IMR-90 (cell line): ENCODE measurements around the gene PCSK5. TPM values are rescaled to one million over a fixed set of nuclear protein-coding genes. Genes with fewer than 3 reads are reported as not detected.

Source experiments
- ATAC-seq: fragments of 200-7000 bp; cut with Tn5 transposase; 2 replicates; pipeline ENCODE4 v1.9.1; 2020; ENCODE audit warnings: low read depth, mild to moderate bottlenecking, moderate library complexity
- BruUV-seq: library from RNA; stranded (reverse); fragments of 400-500 nt; replicated peaks from 2 replicates; lab custom pipeline; 2021; lab: Mats Ljungman, UMichigan
- CTCF ChIA-PET: fragments of 300-600 bp; formaldehyde crosslinking; extraction: SDS; loops from one replicate; lab custom pipeline; 2021; ENCODE audit warnings: antibody characterized with exemption; lab: Yijun Ruan, JAX
- POLR2A ChIA-PET: fragments of 300-600 bp; sonication (Branson Sonifier 250); formaldehyde crosslinking; loops from one replicate; lab custom pipeline; 2022; ENCODE audit warnings: antibody characterized with exemption; ENCODE audit not compliant: unreplicated experiment; lab: Charles Lee
- DNase-seq: peaks from one replicate; pipeline ENCODE4 v3.0.0; 2013
- H2AFZ ChIP-seq: replicated peaks from 2 replicates; pipeline ENCODE3; 2013; ENCODE audit warnings: low read length, mild to moderate bottlenecking; ENCODE audit not compliant: poor library complexity
- H2AK5ac ChIP-seq: 2 replicates; pipeline ENCODE4 v1.6.1; 2013; ENCODE audit warnings: low read depth, low read length, inconsistent platforms
- H2AK9ac ChIP-seq: replicated peaks from 2 replicates; pipeline ENCODE3; 2013; ENCODE audit warnings: mild to moderate bottlenecking, low read depth, low read length, moderate library complexity; ENCODE audit not compliant: poor library complexity
- H2BK120ac ChIP-seq: 2 replicates; pipeline ENCODE4 v1.6.1; 2013; ENCODE audit warnings: low read depth, low read length, inconsistent platforms
- H2BK15ac ChIP-seq: 3 replicates; pipeline ENCODE4 v1.6.1; 2013; ENCODE audit warnings: low read depth, low read length, inconsistent platforms
- H2BK20ac ChIP-seq: 2 replicates; pipeline ENCODE4 v1.6.1; 2013; ENCODE audit warnings: low read depth, mild to moderate bottlenecking, inconsistent platforms, low read length, moderate library complexity
- H2BK5ac ChIP-seq: 2 replicates; pipeline ENCODE4 v1.6.1; 2013; ENCODE audit warnings: mild to moderate bottlenecking, low read depth, low read length, inconsistent platforms; ENCODE audit not compliant: poor library complexity, severe bottlenecking
- H3K14ac ChIP-seq: replicated peaks from 2 replicates; pipeline ENCODE4 v1.6.1; 2013; ENCODE audit warnings: low read depth, low read length, inconsistent platforms
- H3K18ac ChIP-seq: 2 replicates; pipeline ENCODE4 v1.6.1; 2013; ENCODE audit warnings: low read depth, low read length, control low read depth
- H3K23ac ChIP-seq: 2 replicates; pipeline ENCODE4 v1.6.1; 2013; ENCODE audit warnings: low read depth, low read length, inconsistent platforms
- H3K27ac ChIP-seq: 2 replicates; pipeline ENCODE4 v1.5.1; 2013; ENCODE audit warnings: mild to moderate bottlenecking, control low read depth, low read length; ENCODE audit not compliant: insufficient read depth
- H3K27me3 ChIP-seq: 2 replicates; pipeline ENCODE4 v1.6.1; 2013; ENCODE audit warnings: low read length; ENCODE audit not compliant: control insufficient read depth, insufficient read depth
- H3K36me3 ChIP-seq: 2 replicates; pipeline ENCODE4 v1.6.1; 2013; ENCODE audit warnings: low read length, mixed read lengths; ENCODE audit not compliant: control insufficient read depth, insufficient read depth
- H3K4ac ChIP-seq: 2 replicates; pipeline ENCODE4 v1.6.1; 2013; ENCODE audit warnings: low read depth, low read length, inconsistent platforms
- H3K4me1 ChIP-seq: 2 replicates; pipeline ENCODE4 v1.6.1; 2013; ENCODE audit warnings: low read length, mixed read lengths; ENCODE audit not compliant: control insufficient read depth, insufficient read depth
- H3K4me2 ChIP-seq: 2 replicates; pipeline ENCODE4 v1.6.1; 2013; ENCODE audit warnings: low read depth, mild to moderate bottlenecking, control low read depth, low read length, moderate library complexity
- H3K4me3 ChIP-seq: 2 replicates; pipeline ENCODE4 v1.5.1; 2013; ENCODE audit warnings: low read depth, mild to moderate bottlenecking, control low read depth, low read length, moderate library complexity; ENCODE audit not compliant: insufficient read depth
- H3K56ac ChIP-seq: 2 replicates; pipeline ENCODE4 v1.6.1; 2013; ENCODE audit warnings: low read length, inconsistent platforms; ENCODE audit not compliant: insufficient read depth; ENCODE audit errors: extremely low read depth
- H3K79me1 ChIP-seq, 2 experiments: 2 replicates each; pipeline ENCODE4 v1.6.1; 2013; ENCODE audit warnings: low read length in 2 of 2, inconsistent platforms in 1 of 2, low read depth in 1 of 2
- H3K9ac ChIP-seq: 2 replicates; pipeline ENCODE4 v1.6.1; 2013; ENCODE audit warnings: low read depth, low read length, control low read depth
- H3K9me1 ChIP-seq: 2 replicates; pipeline ENCODE4 v1.6.1; 2013; ENCODE audit warnings: low read length, inconsistent platforms; ENCODE audit not compliant: insufficient read depth
- H3K9me3 ChIP-seq: 2 replicates; pipeline ENCODE4 v1.6.1; 2013; ENCODE audit warnings: low read length; ENCODE audit not compliant: control insufficient read depth, insufficient read depth
- H4K20me1 ChIP-seq: 2 replicates; pipeline ENCODE4 v1.6.1; 2013; ENCODE audit warnings: low read length, inconsistent platforms; ENCODE audit not compliant: insufficient read depth
- H4K5ac ChIP-seq: 2 replicates; pipeline ENCODE4 v1.6.1; 2013; ENCODE audit warnings: mild to moderate bottlenecking, low read depth, low read length, control low read depth
- H4K8ac ChIP-seq, 2 experiments: 2 replicates each; pipeline ENCODE4 v1.6.1; 2013; ENCODE audit warnings: low read depth in 2 of 2, low read length in 2 of 2, control low read depth in 1 of 2, inconsistent platforms in 1 of 2
- H4K91ac ChIP-seq: 2 replicates; pipeline ENCODE4 v1.6.1; 2013; ENCODE audit warnings: low read depth, low read length, inconsistent platforms; ENCODE audit not compliant: insufficient read depth
- POLR2A ChIP-seq: IDR thresholded peaks from 2 replicates; pipeline ENCODE4 v1.6.1; 2012; ENCODE audit warnings: mild to moderate bottlenecking, low read depth, low read length
- RAD21 ChIP-seq: IDR thresholded peaks from 2 replicates; pipeline ENCODE4 v1.6.1; 2012; ENCODE audit warnings: low read length, improper control_type of control experiment
- WGBS, 2 experiments: methylation state at CpG; one replicate each; pipeline versions ENCODE4 v1.1.5 to v1.1.7; 2013; ENCODE audit warnings: missing lambda C conversion rate in 2 of 2; ENCODE audit not compliant: insufficient read length in 1 of 2; ENCODE audit errors: extremely low coverage in 2 of 2; 5-methylcytosine and 5-hydroxymethylcytosine counted together
- dilution Hi-C: fragments of 300-500 bp; cut with HindIII; formaldehyde crosslinking; loops from one replicate; pipeline ENCODE4 v1.14.3; 2018; ENCODE audit warnings: low sequenced_read_pairs; ENCODE audit not compliant: unreplicated experiment
- in situ Hi-C: fragments of 300-500 bp; cut with MboI; formaldehyde crosslinking; loops from 3 replicates; pipeline ENCODE4 v1.14.3; 2019; ENCODE audit warnings: low sequenced_read_pairs, inconsistent platforms, mixed read lengths
- intact Hi-C: fragments of 100-400 bp; cut with micrococcal nuclease; formaldehyde crosslinking; loops from 2 replicates; pipeline ENCODE4 v1.10.0; 2022
- polyA plus RNA-seq, 3 experiments: library from polyadenylated mRNA; depleted of rRNA; stranded (reverse); fragments of >200 nt; gene quantifications; 2 replicates each; pipeline ENCODE4 v1.2.3, GENCODE V29; 2012; ENCODE audit warnings: low replicate concordance in 1 of 3
- total RNA-seq: library from RNA; depleted of rRNA; stranded (reverse); fragments of >200 nt; gene quantifications from 2 replicates; pipeline ENCODE4 v1.2.3, GENCODE V29; 2012
- TF ChIP-seq, protein P1 (sequence below): fragments of 150-350 bp; IDR thresholded peaks from 2 replicates; pipeline ENCODE4 v1.6.1; 2016; ENCODE audit warnings: low read depth, mild to moderate bottlenecking, low read length, moderate library complexity, borderline replicate concordance
- TF ChIP-seq, protein P2 (sequence below): conservative IDR thresholded peaks from 2 replicates; pipeline ENCODE4 v1.5.1; 2012; ENCODE audit warnings: mild to moderate bottlenecking, low read depth, low read length, improper control_type of control experiment

Gene PCSK5
- total and polyA plus RNA-seq, 2 of the 4 experiments (the other 2 are of a cell fraction), result 1.5 to 3.0 TPM

DNA sequence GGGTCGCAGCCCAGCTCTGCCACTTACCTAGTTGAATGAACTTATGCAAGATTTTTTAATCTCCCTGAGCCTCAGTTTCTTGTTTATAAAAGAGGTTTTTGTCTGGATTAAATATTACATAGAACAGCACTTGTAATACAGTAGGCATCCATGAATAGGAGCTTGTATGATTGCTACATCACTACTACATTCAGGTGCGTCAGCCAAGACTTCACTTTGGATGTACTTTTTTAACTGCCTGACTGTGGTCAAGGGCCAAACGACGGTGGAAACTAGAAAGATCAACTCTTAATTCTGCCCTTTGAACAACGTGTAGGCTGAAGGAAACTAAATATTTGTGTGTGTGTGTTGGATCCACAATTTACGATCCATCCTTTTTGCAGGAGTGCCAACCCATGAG, 330.9 kb downstream of the PCSK5 start:
- DNase-seq, result no peak
- Histone ChIP-seq H3K14ac (no peak overlapping the region), H3K79me1 (no peaks in the 10 kb centered on the region), H3K23ac (no peak overlapping the region), H3K4me2 (no peak overlapping the region), H3K9ac (no peak overlapping the region), H4K8ac (no peak overlapping the region), H2BK5ac (no peak overlapping the region), H3K4me1 (peaks cover 13% of the 10 kb centered on the region), H3K36me3 (no peaks in the 10 kb centered on the region), H4K91ac (peak overlapping the region; percentile 44; the same call in 1 of the 2 replicates), H2BK120ac (peak overlapping the region; percentile 17; the same call in 1 of the 2 replicates), H4K5ac (peak overlapping the region; percentile 67; the same call in 1 of the 2 replicates), H2AK5ac (peak overlapping the region; percentile 76), H3K9me1 (0 out of 2 replicates have a peak, but pooled peaks cover 9% of the 10 kb centered on the region), H3K27ac (no peak overlapping the region), H3K18ac (peak overlapping the region; percentile 92), H2BK15ac (peak overlapping the region; percentile 68; the same call in 2 of the 3 replicates), H3K56ac (no peak overlapping the region), H3K9me3 (no peaks in the 10 kb centered on the region), H3K4ac (peak overlapping the region; percentile 46), H2AK9ac (no peak overlapping the region), H2BK20ac (peak overlapping the region; percentile 72; the same call in 1 of the 2 replicates), H3K4me3 (no peak overlapping the region), H2AFZ (no peak overlapping the region), H3K27me3 (no peaks in the 10 kb centered on the region), H4K20me1 (no peaks in the 10 kb centered on the region)
- in situ Hi-C loops (no loop called here), intact Hi-C loops (no loop called here), dilution Hi-C loops (no loop called here)
- ChIA-PET POLR2A (no interaction called here), CTCF (no interaction called here)
- no TSS peak for BruUV-seq
- ATAC-seq, result no peak
- TF ChIP-seq RAD21 (no peak), POLR2A (no peak)
- TF ChIP-seq, protein P1, sequence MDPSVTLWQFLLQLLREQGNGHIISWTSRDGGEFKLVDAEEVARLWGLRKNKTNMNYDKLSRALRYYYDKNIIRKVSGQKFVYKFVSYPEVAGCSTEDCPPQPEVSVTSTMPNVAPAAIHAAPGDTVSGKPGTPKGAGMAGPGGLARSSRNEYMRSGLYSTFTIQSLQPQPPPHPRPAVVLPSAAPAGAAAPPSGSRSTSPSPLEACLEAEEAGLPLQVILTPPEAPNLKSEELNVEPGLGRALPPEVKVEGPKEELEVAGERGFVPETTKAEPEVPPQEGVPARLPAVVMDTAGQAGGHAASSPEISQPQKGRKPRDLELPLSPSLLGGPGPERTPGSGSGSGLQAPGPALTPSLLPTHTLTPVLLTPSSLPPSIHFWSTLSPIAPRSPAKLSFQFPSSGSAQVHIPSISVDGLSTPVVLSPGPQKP, result no peak
- TF ChIP-seq, protein P2, sequence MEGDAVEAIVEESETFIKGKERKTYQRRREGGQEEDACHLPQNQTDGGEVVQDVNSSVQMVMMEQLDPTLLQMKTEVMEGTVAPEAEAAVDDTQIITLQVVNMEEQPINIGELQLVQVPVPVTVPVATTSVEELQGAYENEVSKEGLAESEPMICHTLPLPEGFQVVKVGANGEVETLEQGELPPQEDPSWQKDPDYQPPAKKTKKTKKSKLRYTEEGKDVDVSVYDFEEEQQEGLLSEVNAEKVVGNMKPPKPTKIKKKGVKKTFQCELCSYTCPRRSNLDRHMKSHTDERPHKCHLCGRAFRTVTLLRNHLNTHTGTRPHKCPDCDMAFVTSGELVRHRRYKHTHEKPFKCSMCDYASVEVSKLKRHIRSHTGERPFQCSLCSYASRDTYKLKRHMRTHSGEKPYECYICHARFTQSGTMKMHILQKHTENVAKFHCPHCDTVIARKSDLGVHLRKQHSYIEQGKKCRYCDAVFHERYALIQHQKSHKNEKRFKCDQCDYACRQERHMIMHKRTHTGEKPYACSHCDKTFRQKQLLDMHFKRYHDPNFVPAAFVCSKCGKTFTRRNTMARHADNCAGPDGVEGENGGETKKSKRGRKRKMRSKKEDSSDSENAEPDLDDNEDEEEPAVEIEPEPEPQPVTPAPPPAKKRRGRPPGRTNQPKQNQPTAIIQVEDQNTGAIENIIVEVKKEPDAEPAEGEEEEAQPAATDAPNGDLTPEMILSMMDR, result no peak
- WGBS, 2 experiments, result no CpG with 5 or more reads among the region's 6 CpGs
